ENCODE data around the gene TLR9.
"Not testable (repeated sequence)": the region's sequence is repeated elsewhere in the genome, so short reads cannot be mapped to it uniquely, and the experiment has no call there.

The TLR9 gene, protein sequence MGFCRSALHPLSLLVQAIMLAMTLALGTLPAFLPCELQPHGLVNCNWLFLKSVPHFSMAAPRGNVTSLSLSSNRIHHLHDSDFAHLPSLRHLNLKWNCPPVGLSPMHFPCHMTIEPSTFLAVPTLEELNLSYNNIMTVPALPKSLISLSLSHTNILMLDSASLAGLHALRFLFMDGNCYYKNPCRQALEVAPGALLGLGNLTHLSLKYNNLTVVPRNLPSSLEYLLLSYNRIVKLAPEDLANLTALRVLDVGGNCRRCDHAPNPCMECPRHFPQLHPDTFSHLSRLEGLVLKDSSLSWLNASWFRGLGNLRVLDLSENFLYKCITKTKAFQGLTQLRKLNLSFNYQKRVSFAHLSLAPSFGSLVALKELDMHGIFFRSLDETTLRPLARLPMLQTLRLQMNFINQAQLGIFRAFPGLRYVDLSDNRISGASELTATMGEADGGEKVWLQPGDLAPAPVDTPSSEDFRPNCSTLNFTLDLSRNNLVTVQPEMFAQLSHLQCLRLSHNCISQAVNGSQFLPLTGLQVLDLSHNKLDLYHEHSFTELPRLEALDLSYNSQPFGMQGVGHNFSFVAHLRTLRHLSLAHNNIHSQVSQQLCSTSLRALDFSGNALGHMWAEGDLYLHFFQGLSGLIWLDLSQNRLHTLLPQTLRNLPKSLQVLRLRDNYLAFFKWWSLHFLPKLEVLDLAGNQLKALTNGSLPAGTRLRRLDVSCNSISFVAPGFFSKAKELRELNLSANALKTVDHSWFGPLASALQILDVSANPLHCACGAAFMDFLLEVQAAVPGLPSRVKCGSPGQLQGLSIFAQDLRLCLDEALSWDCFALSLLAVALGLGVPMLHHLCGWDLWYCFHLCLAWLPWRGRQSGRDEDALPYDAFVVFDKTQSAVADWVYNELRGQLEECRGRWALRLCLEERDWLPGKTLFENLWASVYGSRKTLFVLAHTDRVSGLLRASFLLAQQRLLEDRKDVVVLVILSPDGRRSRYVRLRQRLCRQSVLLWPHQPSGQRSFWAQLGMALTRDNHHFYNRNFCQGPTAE

DNA sequence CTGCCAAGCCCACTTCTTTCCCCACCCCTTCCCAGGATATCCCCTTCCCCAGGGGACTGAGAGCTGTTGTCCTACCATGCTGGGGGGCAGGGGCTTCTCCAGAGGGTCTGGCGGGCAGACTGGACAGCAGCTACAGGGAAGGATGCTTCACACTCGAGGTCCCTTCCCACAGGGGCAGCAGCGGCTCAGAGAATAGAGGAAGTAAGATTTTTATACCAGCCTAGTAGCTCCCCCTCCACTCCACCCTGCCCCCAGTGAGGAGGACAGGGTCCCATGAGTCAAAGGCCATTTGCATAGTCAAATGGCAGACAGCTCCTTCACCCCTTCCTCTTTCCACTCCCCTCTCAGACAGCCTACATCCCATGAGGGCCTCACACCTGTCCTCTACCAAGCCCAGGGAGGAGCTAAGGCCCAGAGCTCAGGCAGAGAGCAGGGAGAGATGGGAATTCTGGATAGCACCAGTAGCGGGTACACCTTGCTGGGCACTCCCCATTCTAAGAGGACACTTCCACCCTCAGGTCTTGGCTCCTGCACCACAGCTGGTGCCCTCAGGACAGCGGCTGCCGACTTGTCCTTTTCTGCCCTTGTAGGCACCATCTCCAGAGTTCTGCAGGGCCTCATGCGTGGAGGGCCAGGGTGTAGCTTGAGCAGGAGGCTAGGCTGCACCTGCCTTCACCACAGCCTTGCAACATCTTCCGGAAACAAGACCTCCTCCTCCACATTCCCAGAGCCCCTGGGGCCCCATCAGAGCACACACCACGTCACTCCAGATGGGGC lies at the start of gene TLR9:
TLR9 (minus strand) TSS at position 194 of the 777 bp plus-strand sequence; CDS start at position 78, 116 bp downstream.
- no peak for DNase-seq (ENCODE audit: low read depth in 2 of 2)

DNA sequence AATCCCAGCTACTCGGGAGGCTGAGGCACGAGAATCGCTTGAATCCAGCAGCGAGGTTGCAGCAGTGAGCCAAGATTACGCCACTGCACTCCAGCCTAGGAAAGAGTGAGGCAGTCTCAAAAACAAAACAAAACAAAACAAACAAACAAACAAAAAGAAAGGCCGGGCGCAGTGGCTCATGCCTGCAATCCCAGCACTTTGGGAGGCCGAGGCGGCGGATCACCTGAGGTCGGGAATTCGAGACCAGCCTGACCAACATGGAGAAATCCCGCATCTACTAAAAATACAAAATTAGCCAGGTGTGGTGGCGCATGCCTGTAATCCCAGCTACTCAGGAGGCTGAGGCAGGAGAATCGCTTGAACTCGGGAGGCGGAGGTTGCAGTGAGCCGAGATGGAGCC lies 49.3 kb upstream of the TLR9 start:
- not testable (repeated sequence) for DNase-seq (ENCODE audit: low read depth in 2 of 2)

DNA sequence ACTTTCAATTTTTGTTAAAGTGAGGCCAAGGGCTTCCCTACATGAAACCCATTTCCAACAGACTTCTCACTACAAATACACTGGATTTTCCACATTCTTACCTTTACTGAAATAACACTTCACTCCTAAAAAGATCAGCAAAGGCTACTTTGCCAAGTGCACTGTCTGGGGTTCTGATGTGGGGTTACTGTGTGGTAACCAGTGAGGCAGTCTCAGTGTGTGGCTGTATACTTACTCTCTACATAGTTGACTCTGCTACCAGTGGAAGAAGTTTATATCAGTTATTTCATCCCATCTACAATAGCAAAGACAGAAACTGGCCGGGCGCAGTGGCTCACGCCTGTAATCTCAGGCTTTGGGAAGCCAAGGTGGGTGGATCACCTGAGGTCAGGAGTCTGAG lies 47.4 kb upstream of the TLR9 start:
- DNase-seq (ENCODE audit: low read depth in 2 of 2): no peak

DNA sequence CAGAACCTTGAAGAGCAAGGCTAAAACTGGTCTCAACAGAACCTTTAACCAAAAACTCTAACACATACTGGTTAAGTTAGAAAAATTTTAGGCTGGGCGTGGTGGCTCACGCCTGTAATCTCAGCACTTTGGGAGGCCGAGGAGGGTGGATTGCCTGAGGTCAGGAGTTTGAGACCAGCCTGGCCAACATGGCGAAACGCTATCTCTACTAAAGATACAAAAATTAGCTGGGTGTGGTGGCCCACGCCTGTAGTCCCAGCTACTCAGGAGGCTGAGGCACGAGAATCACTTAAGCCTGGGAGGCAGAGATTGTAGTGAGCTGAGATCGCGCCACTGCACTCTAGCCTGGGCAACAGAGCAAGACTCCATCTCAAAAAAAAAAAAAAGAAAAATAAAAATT lies 46.7 kb upstream of the TLR9 start:
- not testable (repeated sequence) for DNase-seq (ENCODE audit: low read depth in 2 of 2)

DNA sequence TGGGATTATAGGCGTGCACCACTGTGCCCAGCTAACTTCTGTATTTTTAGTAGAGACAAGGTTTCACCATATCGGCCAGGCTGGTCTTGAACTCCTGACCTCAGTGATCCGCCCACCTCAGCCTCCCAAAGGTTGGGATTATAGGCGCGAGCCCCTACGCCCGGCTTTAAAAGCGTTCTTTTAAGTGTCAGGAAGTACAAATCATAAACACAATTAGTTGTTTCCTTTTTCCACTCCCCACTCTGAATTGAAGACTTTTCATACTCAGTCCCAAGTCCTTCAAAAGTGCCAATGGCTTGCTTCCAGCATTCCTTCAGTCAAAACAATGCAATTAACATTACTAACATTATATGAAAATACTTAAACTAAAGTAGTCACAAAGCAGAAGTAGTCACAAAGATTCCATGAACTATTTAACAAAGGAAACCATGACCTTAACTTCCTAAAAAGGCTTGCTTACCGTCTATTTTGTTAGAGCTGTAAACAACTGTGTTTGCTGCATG lies 44.9 kb upstream of the TLR9 start:
- no peak for DNase-seq (ENCODE audit: low read depth in 2 of 2)

DNA sequence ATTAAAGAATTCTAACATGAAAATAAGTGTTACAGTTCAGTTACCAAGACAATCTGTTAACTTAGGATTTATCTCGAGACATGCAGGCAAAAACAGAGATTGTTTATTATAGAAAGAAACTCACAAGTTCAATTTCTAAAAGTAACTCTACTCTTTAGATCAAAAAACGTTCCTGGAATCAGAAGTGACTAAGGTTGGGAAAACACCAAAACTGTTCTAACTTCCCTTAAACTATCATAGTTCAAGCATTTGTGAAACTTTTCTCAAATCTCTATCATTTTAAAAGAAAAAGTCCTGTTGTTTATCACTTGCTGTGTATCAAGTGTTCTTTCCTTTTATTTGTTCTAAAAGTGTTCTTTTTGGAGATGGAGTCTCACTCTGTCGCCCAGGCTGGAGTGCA lies 44.3 kb upstream of the TLR9 start:
- no peak for DNase-seq (ENCODE audit: low read depth in 2 of 2)

DNA sequence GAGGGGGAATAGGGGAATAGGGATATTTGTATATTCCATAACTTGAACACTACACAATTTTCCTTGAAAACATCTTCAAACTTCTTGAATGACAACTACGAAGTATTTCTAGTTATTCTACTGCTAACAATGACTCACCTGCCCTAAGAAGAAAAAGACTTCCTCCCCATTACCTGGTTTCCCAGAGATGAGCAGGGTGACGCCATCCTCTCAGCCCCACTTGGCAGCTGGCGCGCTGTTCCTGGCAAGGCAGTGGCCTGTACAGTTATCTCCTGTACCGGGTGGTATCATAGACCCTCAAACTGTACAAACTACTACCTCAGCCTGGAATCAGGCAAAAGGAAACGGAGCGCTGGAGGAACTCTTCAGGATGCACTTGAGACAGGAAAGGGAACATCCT lies 42.6 kb upstream of the TLR9 start:
- DNase-seq (ENCODE audit: low read depth in 2 of 2): no peak

DNA sequence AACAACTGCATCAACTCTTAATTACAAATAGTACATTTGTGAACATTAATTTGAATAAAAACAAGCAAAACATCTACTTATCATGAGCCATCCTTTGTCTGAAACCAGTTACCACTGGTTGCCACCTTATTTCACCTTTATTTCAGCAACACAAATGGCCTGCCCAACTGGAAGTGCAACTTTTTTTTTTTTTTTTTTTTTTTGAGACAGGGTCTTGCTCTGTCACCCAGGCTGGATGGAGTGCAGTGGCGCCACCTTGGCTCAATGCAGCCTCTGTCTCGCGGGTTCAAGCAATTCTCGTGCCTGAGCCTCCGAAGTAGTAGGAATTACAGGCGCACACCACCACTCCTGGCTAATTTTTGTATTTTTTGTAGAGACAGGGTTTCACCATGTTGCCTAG lies 39.9 kb upstream of the TLR9 start:
- no peak for DNase-seq (ENCODE audit: low read depth in 2 of 2)

DNA sequence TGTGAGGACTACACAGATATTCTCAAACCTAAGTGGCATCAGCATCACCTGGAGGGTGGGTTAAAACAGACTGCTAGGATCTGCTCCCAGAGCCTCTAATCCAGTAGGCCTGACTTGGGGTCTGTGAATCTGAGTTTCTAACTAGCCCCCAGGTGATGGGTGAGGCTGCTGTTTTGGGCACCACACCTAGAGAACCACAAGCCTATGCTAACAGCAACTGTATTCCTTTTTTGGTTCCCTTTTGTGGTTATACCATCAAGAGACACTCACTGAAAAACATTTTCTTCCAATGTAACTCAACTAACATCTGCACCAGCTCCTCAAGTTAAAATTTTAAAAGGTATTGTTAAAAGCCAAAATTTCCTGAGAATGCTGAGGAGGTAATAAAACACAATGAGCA lies 37.0 kb upstream of the TLR9 start:
- no peak for DNase-seq (ENCODE audit: low read depth in 2 of 2)

DNA sequence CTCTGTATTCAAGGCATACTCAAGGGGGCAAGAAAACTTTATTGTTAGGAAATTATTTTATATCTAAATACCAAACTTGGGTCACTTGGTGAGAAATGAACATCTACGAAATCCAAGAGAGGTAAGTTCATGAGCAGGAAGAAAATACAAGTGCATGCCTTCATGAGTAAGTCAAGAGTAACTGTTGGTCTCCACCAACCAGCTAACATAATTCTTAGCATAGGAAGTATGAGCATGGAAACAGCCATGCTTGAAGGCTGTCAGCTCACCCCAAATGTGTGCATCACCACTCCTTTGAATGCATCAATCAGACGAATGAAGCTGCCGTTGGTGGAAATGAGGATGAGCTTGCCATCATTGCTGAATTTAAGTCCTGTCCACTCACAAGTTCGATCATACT lies 34.0 kb upstream of the TLR9 start:
- no peak for DNase-seq (ENCODE audit: low read depth in 2 of 2)

DNA sequence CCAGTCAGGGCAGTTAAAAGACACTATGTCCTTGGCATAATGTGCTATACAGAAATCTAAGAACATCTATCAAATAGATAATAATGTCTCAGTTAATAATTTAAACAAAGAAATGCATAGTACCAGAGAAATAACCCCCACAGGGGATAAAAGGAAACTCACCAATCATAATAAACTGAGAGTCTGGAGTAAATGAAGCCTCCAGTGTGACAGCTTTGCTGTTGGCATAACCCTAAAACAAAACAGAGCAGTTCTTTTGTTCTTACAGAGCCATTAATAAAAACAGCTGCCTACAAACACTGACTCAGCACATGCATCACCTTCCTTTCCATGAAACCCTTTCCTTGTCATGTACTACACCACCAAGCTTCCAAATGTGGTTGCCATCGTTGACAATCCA lies 33.6 kb upstream of the TLR9 start:
- DNase-seq (ENCODE audit: low read depth in 2 of 2): no peak

DNA sequence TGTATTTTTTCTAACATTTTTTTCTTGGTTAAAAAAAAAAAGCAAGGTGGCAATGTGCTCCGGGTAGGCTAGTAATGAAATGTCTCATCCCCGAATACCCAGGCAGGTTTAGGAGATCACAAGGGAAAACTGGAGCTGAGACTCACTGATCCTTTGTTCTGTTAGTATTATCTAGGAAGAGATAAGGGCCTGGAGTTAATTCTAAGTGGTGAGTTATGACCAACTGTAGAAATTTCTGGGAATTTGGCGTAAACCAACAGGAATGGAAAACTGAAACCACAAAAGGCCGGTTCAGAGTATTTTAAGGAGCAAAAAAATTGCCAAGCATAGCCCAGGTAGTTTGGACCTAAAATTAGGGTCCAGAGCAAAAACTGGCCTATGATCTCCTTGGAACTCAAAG lies 32.5 kb upstream of the TLR9 start:
- DNase-seq (ENCODE audit: low read depth in 2 of 2): no peak

DNA sequence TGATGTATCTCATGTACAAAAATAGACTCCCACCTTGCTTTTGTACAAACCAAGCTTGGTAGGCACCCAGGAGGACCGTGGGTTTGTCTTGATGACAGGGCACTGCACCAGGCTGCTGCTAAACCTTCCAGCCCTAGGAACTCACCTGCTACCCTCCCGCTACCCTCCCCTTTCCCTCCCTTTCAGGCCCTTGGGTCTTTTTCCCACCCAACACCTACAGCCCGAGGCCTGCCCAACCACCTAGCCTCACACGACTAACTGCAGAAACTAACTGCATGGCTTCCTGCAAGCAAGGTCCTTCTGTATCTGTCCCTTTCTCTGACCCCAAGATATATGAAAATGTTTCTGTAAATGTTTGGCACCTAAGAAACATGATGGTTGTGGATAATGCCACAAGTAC lies 31.2 kb upstream of the TLR9 start:
- no peak for DNase-seq (ENCODE audit: low read depth in 2 of 2)

DNA sequence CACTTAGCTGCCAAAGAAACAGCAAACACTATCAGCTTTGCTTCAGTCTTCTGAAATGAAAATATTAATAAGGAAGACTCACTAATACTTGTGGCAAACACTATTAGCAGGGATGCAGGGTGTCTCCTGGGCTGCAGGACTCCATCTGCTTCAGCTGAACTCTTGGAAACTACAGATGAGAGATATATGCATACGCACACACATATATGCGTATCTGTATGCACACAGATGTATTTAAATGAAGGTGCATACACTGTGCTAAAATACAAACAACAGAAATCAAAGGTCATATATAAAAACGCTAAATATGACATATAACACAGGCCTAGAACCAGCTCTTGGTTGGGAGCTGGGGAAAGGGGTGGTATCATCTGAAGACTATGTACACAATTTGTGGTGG lies 30.7 kb upstream of the TLR9 start:
- no peak for DNase-seq (ENCODE audit: low read depth in 2 of 2)

DNA sequence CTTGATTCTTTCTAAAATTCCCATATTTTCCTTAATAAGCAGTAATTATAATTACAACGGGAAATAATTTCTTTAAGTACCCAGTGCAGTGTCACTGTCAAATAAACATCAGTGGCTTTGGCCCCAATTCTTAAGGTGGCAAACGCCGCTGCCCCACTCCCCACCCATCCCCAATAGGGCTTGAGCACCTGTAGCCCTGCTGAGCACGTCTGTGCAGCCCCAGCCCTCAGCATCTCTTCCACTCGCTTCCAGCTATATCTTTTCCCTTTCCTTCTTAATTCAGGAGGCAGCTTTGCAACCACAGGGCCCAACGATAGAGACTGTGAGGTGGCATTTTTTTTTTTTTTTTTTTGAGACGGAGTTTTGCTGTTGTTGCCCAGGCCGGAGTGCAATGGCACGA lies 29.2 kb upstream of the TLR9 start:
- DNase-seq (ENCODE audit: low read depth in 2 of 2): no peak

DNA sequence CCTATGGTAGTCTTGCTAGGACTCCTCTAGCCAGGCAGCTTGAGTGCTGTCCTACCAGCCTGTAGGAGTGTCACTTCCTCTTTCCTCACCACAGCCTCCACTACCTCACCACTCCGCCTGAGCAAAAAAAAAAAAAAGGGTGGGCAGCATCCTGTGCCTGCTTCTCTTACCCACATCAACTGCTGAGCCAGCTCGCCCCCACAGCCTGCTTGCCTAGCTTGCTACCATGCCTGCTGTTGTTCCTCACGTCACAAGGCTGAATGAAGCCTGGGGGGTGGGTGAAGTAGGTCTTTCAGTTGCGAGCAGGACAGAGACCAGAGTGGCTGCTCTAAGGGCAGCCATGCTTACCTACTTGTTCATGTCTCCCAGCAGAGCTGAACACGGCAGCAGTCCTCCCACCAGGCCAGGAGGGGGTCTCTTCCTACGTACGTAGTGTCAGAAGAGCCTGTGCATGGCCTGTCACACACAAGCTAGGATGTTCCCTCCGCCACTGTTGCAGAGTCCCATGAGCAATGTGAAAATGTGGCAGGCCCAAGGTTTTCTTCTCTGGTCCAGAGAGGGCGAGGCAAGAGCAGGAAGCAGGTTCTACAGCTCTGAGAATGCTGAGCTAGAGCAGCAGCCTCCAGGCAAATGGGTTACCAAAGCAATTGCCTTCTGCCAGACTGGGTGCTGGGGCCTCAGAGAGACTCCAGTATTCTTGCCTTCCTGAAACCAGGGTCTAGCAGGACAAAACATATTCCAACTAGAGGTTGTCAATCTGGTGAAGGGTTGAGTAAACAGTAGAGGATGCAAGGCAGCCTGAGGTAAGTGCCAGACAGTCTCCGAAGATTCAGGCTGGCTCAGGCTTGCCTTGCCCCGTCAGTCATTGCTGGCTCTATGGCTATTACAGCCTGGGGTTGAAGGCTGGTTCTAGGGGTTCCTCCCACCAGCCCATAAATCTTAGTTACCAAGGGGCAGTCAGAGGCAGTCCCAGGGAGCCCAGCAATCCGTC lies 28.2 kb upstream of the TLR9 start:
- peak in 1 of 2 donors; percentile 65 for DNase-seq (ENCODE audit: low read depth in 2 of 2)

DNA sequence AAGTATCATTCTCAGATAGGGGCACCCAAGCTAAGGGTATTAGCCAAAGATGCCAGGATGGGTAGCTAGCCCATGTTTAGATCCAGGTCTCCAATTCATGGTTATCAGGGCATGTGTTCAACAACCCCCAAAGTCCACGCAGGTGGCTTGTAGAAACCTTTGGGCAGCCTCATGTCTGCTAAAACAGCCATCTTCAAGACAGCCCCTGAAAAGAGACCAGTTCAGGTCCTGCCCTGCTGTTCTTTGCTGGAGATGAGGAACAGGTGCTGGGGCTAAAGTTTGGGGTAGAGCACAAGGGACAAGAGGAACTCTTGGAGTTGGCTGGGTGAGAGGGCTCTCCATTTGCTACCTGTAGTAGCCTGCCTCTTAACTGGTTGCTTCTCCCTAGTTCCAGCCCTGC lies 24.7 kb upstream of the TLR9 start:
- DNase-seq (ENCODE audit: low read depth in 2 of 2): no peak

DNA sequence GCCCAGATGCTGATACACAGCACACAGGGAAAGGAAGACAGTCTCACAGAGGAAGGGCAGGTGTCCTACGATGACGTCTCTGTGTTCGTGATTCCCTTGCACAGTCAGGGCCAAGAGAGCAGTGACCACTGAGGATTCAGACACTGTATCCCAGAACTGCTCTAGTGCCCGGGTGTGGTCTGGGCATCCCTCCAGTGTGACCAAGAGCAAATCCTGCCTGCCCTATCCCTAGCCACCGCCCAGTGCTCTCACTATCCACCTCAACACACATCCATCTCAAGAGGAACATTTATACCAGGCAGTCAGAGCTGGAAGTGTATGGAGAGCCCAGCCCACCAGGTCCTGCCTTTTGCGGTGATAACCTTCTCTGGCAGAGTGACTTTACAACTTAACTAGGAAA lies 24.2 kb upstream of the TLR9 start:
- no peak for DNase-seq (ENCODE audit: low read depth in 2 of 2)

DNA sequence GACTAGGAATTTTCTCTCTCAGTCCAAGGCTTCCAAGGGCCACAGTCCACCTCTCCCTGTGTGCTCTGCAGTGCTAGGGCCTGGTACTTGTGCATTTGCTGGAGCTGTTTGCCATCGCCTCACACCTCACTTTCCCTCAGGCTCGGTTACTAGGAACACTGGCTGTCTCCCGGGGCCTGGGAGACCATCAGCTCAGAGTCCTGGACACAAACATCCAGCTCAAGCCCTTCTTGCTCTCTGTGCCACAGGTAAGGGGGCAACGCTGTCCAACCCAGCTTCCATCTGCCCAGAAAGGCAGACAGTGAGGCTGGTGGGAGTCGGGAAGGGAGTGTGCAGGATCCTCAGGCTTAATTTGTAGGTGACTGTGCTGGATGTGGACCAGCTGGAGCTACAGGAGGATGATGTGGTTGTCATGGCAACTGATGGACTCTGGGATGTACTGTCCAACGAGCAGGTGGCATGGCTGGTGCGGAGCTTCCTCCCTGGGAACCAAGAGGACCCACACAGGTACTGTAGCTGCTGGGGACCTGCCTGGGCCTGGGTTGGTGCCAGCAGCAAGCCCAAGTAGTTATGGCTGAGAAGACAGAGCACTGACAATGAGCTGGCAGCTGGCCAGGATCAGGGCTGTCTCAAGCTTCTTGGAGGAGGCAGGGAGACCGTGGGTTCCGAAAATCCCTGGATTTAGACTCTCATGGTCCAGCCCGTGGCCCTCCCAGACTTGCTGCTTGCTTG lies 23.5 kb upstream of the TLR9 start:
- no peak for DNase-seq (ENCODE audit: low read depth in 2 of 2)

DNA sequence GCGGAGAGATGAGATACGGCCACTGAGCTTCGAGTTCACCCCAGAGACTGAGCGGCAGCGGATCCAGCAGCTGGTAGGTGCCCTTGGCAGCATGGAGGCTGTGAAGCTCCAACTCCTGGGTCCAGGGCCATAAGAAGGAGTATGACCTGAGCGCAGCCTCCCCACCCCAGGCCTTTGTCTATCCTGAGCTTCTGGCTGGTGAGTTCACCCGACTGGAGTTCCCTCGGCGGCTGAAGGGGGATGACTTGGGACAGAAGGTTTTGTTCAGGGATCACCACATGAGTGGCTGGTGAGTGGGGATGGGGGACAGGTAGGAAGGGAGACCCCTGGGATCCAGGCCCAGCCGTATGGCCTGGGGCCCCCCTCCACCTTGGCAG lies 22.7 kb upstream of the TLR9 start:
- DNase-seq (ENCODE audit: low read depth in 2 of 2): no peak

All from stimulated activated CD4-positive, alpha-beta T cell treated with anti-CD3 and anti-CD28 coated beads, Interleukin-1b, Interleukin-23, amount 100 ng/mL, for 1 hour (primary cell).